Astrocyte (in vitro differentiated cells and primary cell): ENCODE measurements around the gene MRPL42. TPM values are rescaled to one million over a fixed set of nuclear protein-coding genes. Genes with fewer than 3 reads are reported as not detected.

ENCODE experiments used
- DNase-seq: peaks from one replicate; pipeline ENCODE4 v3.0.0-alpha.2; 2010; ENCODE audit warnings: low read depth
- FAIRE-seq: peaks from 2 replicates; lab custom pipeline; 2011; peaks lifted over from hg19 to GRCh38; lab: Jason Lieb, UNC
- H2AFZ ChIP-seq: 2 replicates; pipeline ENCODE4 v1.6.0; 2012; ENCODE audit warnings: low read depth, low read length, inconsistent platforms
- H3K27ac ChIP-seq: 2 replicates; pipeline ENCODE4 v1.5.1; 2011; ENCODE audit warnings: low read depth, low read length, inconsistent platforms
- H3K27me3 ChIP-seq: 2 replicates; pipeline ENCODE4 v1.6.0; 2011; ENCODE audit warnings: low read length, inconsistent platforms; ENCODE audit not compliant: insufficient read depth
- H3K36me3 ChIP-seq: 2 replicates; pipeline ENCODE4 v1.5.1; 2011; ENCODE audit warnings: low read length, inconsistent platforms; ENCODE audit not compliant: insufficient read depth
- H3K4me1 ChIP-seq: 2 replicates; pipeline ENCODE4 v1.5.1; 2011; ENCODE audit warnings: low read length, inconsistent platforms; ENCODE audit not compliant: insufficient read depth
- H3K4me2 ChIP-seq: 2 replicates; pipeline ENCODE4 v1.6.0; 2012; ENCODE audit warnings: low read length, inconsistent platforms
- H3K4me3 ChIP-seq: 2 replicates; pipeline ENCODE4 v1.5.1; 2011; ENCODE audit warnings: low read depth, mild to moderate bottlenecking, low read length, inconsistent platforms; ENCODE audit not compliant: insufficient read depth
- H3K79me2 ChIP-seq: 2 replicates; pipeline ENCODE4 v1.6.0; 2012; ENCODE audit warnings: mild to moderate bottlenecking, low read length, inconsistent platforms; ENCODE audit not compliant: insufficient read depth
- H3K9ac ChIP-seq: 2 replicates; pipeline ENCODE4 v1.6.0; 2012; ENCODE audit warnings: mild to moderate bottlenecking, low read length, inconsistent platforms
- H3K9me3 ChIP-seq: 2 replicates; pipeline ENCODE4 v1.5.1; 2012; ENCODE audit warnings: low read depth, mild to moderate bottlenecking, low read length, inconsistent platforms; ENCODE audit not compliant: insufficient read depth
- H4K20me1 ChIP-seq: 2 replicates; pipeline ENCODE4 v1.6.0; 2012; ENCODE audit warnings: low read length, inconsistent platforms; ENCODE audit not compliant: insufficient read depth
- H3K27ac Mint-ChIP-seq: one replicate; pipeline ENCODE4 v1.8.0; 2021; ENCODE audit warnings: mild to moderate bottlenecking, mixed read lengths; ENCODE audit not compliant: unreplicated experiment
- H3K27me3 Mint-ChIP-seq: one replicate; pipeline ENCODE4 v1.8.0; 2021; ENCODE audit warnings: low read depth, mixed read lengths; ENCODE audit not compliant: unreplicated experiment
- H3K36me3 Mint-ChIP-seq: one replicate; pipeline ENCODE4 v1.8.0; 2021; ENCODE audit warnings: low read depth, mixed read lengths; ENCODE audit not compliant: unreplicated experiment
- H3K4me1 Mint-ChIP-seq: one replicate; pipeline ENCODE4 v1.8.0; 2021; ENCODE audit warnings: low read depth, mixed read lengths; ENCODE audit not compliant: unreplicated experiment
- H3K4me3 Mint-ChIP-seq: one replicate; pipeline ENCODE4 v1.8.0; 2021; ENCODE audit warnings: mild to moderate bottlenecking, moderate library complexity, mixed read lengths; ENCODE audit not compliant: unreplicated experiment
- H3K9me3 Mint-ChIP-seq: one replicate; pipeline ENCODE4 v1.8.0; 2021; ENCODE audit warnings: mild to moderate bottlenecking, mixed read lengths; ENCODE audit not compliant: unreplicated experiment
- EZH2 ChIP-seq: IDR thresholded peaks from 2 replicates; pipeline ENCODE4 v1.6.1; 2012; ENCODE audit warnings: mild to moderate bottlenecking, low read length, inconsistent platforms; ENCODE audit not compliant: insufficient read depth
- total RNA-seq: library from RNA; stranded (reverse); gene quantifications from 2 replicates; pipeline ENCODE4 v1.2.1, GENCODE V29; 2021
- TF ChIP-seq, protein P1 (sequence below): IDR thresholded peaks from 2 replicates; pipeline ENCODE4 v1.5.1; 2011; ENCODE audit warnings: low read depth, mild to moderate bottlenecking, inconsistent platforms, low read length, moderate library complexity; ENCODE audit not compliant: insufficient read depth

Gene MRPL42
- total RNA-seq, 1 donor from 2014 or later = 65.6 TPM

DNA sequence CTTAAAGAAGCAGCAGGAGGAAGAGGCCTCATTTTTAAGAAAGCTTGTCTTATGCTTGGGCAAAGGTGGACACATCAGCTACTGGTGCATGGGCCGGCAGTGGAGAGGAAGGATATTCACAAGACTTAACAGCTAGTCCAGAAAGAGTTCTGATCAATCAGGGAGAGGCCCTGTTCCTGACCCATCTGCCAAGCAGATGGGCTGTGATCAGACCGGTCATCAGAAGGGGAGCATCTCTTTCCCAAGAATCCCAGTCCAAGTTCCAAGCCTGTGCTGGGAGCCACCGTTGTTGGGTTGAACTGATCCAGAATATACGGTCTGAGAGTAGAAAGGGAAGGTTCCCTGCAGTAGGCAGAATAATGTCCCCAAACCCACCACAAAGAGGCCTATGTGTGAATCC lies 72.5 kb downstream of the MRPL42 start:
- H3K36me3 ChIP-seq = no peaks in the 10 kb centered on the region
- Mint-ChIP-seq H3K36me3 (no peaks in the 10 kb centered on the region), H3K4me1 (peaks cover 3% of the 10 kb centered on the region), H3K9me3 (no peaks in the 10 kb centered on the region), H3K4me3 (no peak overlapping the region), H3K27me3 (peaks cover 11% of the 10 kb centered on the region), H3K27ac (no peak overlapping the region)
- no peak for DNase-seq
- H3K4me2 ChIP-seq = no peak overlapping the region
- H2AFZ ChIP-seq = no peak overlapping the region
- no peaks in the 10 kb centered on the region for H4K20me1 ChIP-seq
- H3K27me3 ChIP-seq = no peaks in the 10 kb centered on the region
- no peak overlapping the region for H3K4me3 ChIP-seq
- no peaks in the 10 kb centered on the region for H3K4me1 ChIP-seq
- no peaks in the 10 kb centered on the region for H3K9me3 ChIP-seq
- no peak for TF ChIP-seq EZH2
- TF ChIP-seq, protein P1, sequence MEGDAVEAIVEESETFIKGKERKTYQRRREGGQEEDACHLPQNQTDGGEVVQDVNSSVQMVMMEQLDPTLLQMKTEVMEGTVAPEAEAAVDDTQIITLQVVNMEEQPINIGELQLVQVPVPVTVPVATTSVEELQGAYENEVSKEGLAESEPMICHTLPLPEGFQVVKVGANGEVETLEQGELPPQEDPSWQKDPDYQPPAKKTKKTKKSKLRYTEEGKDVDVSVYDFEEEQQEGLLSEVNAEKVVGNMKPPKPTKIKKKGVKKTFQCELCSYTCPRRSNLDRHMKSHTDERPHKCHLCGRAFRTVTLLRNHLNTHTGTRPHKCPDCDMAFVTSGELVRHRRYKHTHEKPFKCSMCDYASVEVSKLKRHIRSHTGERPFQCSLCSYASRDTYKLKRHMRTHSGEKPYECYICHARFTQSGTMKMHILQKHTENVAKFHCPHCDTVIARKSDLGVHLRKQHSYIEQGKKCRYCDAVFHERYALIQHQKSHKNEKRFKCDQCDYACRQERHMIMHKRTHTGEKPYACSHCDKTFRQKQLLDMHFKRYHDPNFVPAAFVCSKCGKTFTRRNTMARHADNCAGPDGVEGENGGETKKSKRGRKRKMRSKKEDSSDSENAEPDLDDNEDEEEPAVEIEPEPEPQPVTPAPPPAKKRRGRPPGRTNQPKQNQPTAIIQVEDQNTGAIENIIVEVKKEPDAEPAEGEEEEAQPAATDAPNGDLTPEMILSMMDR = no peak
- no peak for FAIRE-seq
- no peak overlapping the region for H3K9ac ChIP-seq
- H3K79me2 ChIP-seq = no peaks in the 10 kb centered on the region
- H3K27ac ChIP-seq = no peak overlapping the region

DNA sequence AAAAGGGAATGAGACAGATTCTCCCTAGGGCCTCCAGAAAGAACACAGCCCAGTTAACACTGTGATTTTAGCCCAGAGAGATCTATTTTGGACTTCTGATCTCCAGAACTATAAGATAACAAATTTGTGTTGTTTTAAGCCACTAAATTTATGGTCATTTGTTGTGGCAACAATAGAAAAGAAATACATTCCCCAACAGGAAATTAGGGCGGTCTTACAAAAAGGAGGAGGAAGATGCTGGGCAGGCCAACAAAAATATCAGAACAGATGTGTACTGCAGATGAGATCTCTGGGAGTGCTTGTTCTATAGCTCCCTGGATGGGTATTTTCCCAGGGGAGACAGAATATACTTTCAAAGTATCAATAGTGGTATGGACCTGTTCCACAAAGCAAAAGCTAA lies 73.2 kb downstream of the MRPL42 start:
- Histone ChIP-seq H3K4me2 (no peak overlapping the region), H3K9ac (no peak overlapping the region), H3K27ac (no peak overlapping the region), H2AFZ (no peak overlapping the region), H4K20me1 (no peaks in the 10 kb centered on the region), H3K36me3 (no peaks in the 10 kb centered on the region), H3K79me2 (no peaks in the 10 kb centered on the region), H3K27me3 (no peaks in the 10 kb centered on the region), H3K4me1 (no peaks in the 10 kb centered on the region), H3K9me3 (no peaks in the 10 kb centered on the region), H3K4me3 (no peak overlapping the region)
- DNase-seq (no peak), FAIRE-seq (no peak)
- peaks cover 11% of the 10 kb centered on the region for H3K27me3 Mint-ChIP-seq
- no peaks in the 10 kb centered on the region for H3K9me3 Mint-ChIP-seq
- TF ChIP-seq, protein P1 = no peak
- no peak for TF ChIP-seq EZH2
- H3K36me3 Mint-ChIP-seq = no peaks in the 10 kb centered on the region
- no peak overlapping the region for H3K27ac Mint-ChIP-seq
- H3K4me3 Mint-ChIP-seq = no peak overlapping the region
- H3K4me1 Mint-ChIP-seq = peaks cover 3% of the 10 kb centered on the region

DNA sequence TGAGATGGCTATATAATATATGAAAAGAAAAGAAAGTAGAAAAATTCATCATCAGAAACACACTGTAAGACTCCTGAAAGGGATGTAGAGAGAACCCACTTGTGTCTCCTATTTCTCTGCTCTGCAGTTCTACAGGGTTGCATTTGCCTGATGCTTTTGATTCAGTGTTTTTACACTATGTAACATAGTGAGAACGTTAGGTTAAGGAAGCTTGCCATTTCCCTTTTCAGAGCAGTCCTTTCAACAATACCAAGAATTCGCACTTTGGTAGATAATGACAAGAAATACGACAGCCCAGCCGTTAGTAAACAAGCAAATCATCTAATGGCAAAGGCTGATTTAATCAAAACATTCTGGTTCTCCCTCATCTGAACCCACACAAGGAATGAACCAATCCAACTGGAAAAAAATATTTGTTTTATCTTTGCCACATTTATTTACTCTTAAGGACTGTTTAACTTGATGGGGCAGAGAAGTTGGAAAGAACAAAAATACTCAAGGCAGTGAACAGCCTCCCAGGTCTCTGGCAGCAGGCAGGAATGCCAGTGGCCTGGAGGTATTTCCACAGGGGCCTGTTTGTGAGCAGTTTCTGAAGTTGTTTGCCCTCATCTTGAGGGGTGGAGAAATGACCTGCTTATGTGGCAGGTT lies 74.4 kb downstream of the MRPL42 start:
- Mint-ChIP-seq H3K36me3 (no peaks in the 10 kb centered on the region), H3K4me3 (no peak overlapping the region)

More for the DNA sequence above, 74.4 kb downstream of the MRPL42 start:
- FAIRE-seq = no peak
- TF ChIP-seq EZH2 = no peak
- TF ChIP-seq, protein P1 = no peak
- H3K9me3 ChIP-seq = no peaks in the 10 kb centered on the region
- H3K27me3 ChIP-seq = no peaks in the 10 kb centered on the region
- H4K20me1 ChIP-seq = no peaks in the 10 kb centered on the region
- H3K36me3 ChIP-seq = no peaks in the 10 kb centered on the region
- H3K27ac ChIP-seq = no peak overlapping the region
- Mint-ChIP-seq H3K27me3 (peaks cover 8% of the 10 kb centered on the region), H3K4me1 (peaks cover 3% of the 10 kb centered on the region), H3K27ac (no peak overlapping the region), H3K9me3 (no peaks in the 10 kb centered on the region)
- H2AFZ ChIP-seq = no peak overlapping the region
- H3K79me2 ChIP-seq = no peaks in the 10 kb centered on the region
- H3K4me2 ChIP-seq = no peak overlapping the region
- H3K4me1 ChIP-seq = no peaks in the 10 kb centered on the region
- H3K4me3 ChIP-seq = no peak overlapping the region
- H3K9ac ChIP-seq = no peak overlapping the region
- DNase-seq = no peak
